A204.1 (cell line): ENCODE results near the gene MBOAT2.

Experiments used
- FAIRE-seq: peaks from 2 replicates; lab custom pipeline; 2012; peaks lifted over from hg19 to GRCh38; lab: Jason Lieb, UNC

Gene MBOAT2

GRCh38 chr2:8893978-8894820 is 109.3 kb downstream of the MBOAT2 start:
- no peak for FAIRE-seq

GRCh38 chr2:8893474-8893873 is 110.0 kb downstream of the MBOAT2 start:
- no peak for FAIRE-seq

- no peak for FAIRE-seq
Observed at GRCh38 chr2:8892111-8892510, 111.4 kb downstream of the MBOAT2 start.

GRCh38 chr2:8889978-8890377 is 113.5 kb downstream of the MBOAT2 start:
- FAIRE-seq = no peak

DNA sequence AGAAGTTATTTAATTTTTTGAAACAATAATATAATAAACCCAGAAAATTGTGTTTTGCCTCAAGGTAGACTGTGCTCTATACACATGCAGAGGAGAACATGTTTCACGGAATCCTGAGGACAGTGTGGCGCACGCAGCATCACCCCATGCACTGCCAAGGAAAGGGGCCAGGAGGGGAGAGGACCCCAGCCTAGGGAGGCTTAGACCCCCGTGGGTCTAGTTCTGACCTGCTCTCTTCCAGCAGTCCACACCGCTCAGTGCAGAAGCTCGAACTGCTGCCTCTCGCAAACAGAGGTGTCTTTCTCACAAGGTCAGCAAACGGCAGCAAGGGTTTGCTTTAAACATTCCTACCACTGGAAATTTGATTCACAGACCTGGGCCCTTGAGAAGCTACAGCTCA is 114.5 kb downstream of the MBOAT2 start:
- FAIRE-seq = no peak

DNA sequence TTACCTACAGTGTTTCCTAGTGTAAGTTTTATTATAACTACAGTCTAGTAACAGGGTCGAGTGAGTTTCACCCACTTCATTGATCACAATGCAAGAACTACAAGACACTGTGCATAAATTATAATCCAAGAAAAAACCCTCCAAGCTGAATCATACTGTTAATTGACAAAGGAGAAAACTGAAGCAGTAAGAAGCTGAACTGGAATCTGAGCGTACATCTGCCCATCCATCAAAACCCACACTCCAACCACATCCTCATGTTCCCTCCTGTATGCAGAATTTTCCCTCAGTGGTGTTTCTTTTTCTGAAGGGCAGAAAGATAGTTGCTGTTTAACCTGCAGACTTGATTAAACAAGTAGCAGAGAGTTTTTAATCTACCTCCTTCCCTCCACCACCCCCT is 116.6 kb downstream of the MBOAT2 start:
- FAIRE-seq = no peak

GRCh38 chr2:8886202-8886518 is 117.3 kb downstream of the MBOAT2 start:
- no peak for FAIRE-seq

- no peak for FAIRE-seq
Observed at GRCh38 chr2:8885449-8886201, 117.9 kb downstream of the MBOAT2 start.

DNA sequence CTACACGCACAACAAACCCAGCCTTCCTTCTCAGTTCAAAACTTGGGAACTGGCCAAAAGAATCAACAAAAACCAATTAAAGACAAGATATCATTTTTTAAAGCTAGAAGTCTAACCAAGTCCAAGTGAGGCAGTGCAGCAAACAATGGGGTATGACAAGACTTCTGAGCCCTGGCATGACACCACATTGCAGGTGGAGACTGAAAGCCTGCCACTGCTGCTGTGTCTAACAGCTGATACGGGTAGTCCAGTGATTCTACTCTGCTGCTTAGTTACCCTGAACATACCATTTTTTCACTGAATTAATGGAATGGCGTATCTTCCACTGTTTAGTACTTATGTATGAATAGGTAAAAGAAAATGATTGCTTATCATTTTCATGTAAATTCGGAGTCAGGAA is 118.7 kb downstream of the MBOAT2 start:
- FAIRE-seq = no peak

DNA sequence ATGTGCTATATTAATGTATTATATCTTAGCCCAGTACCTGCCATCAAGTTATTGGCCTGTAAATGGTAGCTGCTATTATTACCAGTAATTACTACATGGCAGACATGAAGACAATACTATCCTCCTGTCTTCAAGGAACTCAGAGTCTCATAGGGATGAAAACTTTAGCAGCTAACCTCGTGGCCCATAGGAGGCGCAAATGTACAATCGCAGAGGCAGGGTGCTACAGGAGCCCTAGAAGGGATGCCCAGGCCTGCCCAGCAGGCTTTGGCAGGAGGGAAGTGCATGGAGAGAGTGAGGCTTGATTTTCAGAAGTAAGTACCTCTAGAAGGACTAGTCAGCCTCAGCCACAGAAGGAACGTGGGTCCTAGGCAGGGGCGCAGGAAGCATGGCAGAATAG is 121.4 kb downstream of the MBOAT2 start:
- FAIRE-seq = no peak

DNA sequence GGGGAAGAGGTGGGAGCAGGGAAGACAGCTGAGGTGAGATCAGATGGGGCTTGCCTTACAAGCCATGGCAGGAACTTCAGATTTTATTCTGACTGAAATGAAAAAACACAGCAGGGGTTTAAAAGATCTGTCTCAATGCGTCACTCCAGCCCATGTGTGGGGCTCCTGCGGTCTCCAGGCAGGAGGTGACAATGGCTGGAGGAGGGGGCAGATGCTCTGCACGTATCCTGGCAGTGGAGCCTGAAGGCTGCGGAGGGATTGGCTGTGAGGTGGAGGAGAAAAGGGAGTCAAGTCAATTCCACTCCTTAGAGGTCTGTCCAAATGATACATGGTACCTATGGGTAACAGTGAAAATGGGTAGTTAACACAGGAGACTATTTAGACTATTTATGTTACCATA is 125.6 kb downstream of the MBOAT2 start:
- FAIRE-seq = no peak

GRCh38 chr2:8877332-8877731 is 126.2 kb downstream of the MBOAT2 start:
- no peak for FAIRE-seq

GRCh38 chr2:8876628-8877027 is 126.9 kb downstream of the MBOAT2 start:
- no peak for FAIRE-seq

- FAIRE-seq = peak; percentile 86
Observed at GRCh38 chr2:8872821-8873432, 130.6 kb downstream of the MBOAT2 start.

DNA sequence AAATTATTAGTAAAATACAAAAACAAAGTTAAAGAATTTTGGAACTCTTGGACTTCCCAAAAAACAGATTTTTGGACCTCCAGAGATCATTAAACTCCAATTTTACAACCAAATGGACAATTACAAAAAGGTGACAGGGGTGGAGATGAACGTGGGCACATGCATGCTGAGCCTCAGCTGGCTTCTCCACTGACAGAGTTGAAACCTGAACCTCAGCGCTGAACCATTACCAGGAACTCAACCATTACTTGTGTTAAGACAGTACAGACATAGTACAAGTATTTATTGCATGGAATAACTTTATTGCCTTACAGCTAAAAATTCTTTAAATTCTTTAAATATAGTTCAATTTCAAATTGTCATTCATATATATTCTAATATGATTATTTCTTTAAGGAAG is 133.0 kb downstream of the MBOAT2 start:
- no peak for FAIRE-seq

GRCh38 chr2:8867363-8867762 is 136.1 kb downstream of the MBOAT2 start:
- no peak for FAIRE-seq

GRCh38 chr2:8863331-8863953 is 140.0 kb downstream of the MBOAT2 start:
- no peak for FAIRE-seq

- FAIRE-seq = no peak
Observed at GRCh38 chr2:8862230-8862629, 141.3 kb downstream of the MBOAT2 start.

DNA sequence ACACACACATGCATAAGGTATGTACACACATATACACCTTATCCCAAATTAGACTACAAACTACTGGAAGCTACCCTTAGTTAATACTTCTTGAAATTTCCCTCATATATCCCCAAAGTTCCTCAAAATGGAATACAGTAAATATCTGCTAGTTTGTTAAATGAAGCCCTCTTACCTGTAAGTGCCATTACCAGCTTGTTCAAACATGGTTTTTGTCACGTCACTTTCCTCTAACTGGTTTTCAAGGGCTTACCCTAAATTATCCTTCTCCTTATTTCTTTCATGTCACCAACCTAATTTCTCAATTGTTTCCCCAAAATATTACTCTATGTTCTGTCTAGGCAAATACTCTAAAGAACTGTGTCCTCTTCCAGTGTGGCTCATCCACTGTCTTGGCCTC is 141.7 kb downstream of the MBOAT2 start:
- no peak for FAIRE-seq

GRCh38 chr2:8860239-8860638 is 143.2 kb downstream of the MBOAT2 start:
- FAIRE-seq = no peak

GRCh38 chr2:8858910-8859309 is 144.6 kb downstream of the MBOAT2 start:
- FAIRE-seq = no peak

- FAIRE-seq = no peak
Observed at GRCh38 chr2:8858264-8858663, 145.2 kb downstream of the MBOAT2 start.

DNA sequence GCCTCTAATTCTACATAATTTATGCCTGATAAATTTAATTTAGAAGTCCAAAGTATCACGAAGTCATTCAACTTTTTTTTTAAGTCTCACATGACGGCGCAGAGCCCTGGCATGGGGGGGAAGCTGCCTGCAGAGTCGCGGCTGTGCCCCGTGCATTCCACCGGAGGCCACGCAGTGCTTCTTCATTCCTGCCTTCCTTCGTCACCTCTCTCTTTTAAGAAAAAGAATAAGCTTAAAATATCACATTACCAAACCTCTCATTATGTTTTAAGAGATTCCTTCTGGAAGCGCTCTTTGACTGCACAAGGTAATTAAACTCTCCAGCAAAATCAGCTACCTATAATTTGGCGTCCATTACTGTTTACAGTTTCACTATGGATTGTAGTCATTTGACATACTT is 145.8 kb downstream of the MBOAT2 start:
- no peak for FAIRE-seq
